ENCODE data around the gene SEMA4B. TPM values are rescaled to one million over a fixed set of nuclear protein-coding genes. Genes with fewer than 3 reads are reported as not detected.
A peak's percentile ranks its signal among the peaks of the same experiment; 100 is the strongest.

SEMA4B gene
- total RNA-seq, 2 donors from 2014 or later: 42.8 to 63.9 TPM

- 0% methylated on average over 17 to 53 of the region's 59 CpGs for WGBS, 2 donors
- Histone ChIP-seq H3K27ac (peak within 1 kb of the TSS; percentile 88 to 95 (median 92)), H3K9me3 (no peaks in the 10 kb centered on the region), H3K4me1 (peaks cover 42% of the 10 kb centered on the region), H3K36me3 (replicated peaks in 1 of 2; ENCODE audit: insufficient read depth in 1 of 2, low read depth in 2 of 2) (no peaks in the 10 kb centered on the region), H3K27me3 (no peaks in the 10 kb centered on the region), H3K4me3 (peak within 1 kb of the TSS; percentile 47 to 60)
- intact Hi-C loops (cut with DNase I): no loop called here
- ATAC-seq (peak; percentile 94), DNase-seq (peak; percentile 87 to 93 (median 90))
- TF ChIP-seq, protein P1, sequence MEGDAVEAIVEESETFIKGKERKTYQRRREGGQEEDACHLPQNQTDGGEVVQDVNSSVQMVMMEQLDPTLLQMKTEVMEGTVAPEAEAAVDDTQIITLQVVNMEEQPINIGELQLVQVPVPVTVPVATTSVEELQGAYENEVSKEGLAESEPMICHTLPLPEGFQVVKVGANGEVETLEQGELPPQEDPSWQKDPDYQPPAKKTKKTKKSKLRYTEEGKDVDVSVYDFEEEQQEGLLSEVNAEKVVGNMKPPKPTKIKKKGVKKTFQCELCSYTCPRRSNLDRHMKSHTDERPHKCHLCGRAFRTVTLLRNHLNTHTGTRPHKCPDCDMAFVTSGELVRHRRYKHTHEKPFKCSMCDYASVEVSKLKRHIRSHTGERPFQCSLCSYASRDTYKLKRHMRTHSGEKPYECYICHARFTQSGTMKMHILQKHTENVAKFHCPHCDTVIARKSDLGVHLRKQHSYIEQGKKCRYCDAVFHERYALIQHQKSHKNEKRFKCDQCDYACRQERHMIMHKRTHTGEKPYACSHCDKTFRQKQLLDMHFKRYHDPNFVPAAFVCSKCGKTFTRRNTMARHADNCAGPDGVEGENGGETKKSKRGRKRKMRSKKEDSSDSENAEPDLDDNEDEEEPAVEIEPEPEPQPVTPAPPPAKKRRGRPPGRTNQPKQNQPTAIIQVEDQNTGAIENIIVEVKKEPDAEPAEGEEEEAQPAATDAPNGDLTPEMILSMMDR (IDR thresholded peaks at IDR 0.05): no peak
- peak; percentile 69 to 89 (median 87) for TF ChIP-seq POLR2A (IDR thresholded peaks at IDR 0.05)
Observed at GRCh38 chr15:90265271-90266060, 64.3 kb downstream of the SEMA4B start, which contains the start of gene NGRN. NGRN (plus strand) TSS chr15:90265672; CDS start chr15:90265713, 41 bp downstream.

DNA sequence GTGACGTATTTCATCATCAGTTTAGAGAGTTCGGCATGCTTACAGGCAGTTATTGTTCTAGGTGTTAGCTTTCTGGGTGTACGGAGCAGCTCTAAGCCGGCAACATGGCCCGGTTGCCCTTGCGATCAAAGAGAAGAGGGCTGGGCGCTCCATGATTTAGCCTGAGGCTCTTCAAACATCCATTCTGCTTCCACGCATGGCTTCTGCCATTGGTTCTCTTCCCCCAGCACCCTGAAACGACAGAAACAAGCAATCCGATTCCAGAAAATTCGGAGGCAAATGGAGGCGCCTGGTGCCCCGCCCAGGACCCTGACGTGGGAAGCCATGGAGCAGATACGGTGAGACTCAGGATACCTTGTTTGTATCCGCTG is 64.9 kb downstream of the SEMA4B start:
- Histone ChIP-seq H3K4me3 (peak overlapping the region; percentile 47 to 60), H3K9me3 (no peaks in the 10 kb centered on the region), H3K36me3 (replicated peaks in 1 of 2; ENCODE audit: insufficient read depth in 1 of 2, low read depth in 2 of 2) (no peaks in the 10 kb centered on the region), H3K27ac (peak overlapping the region; percentile 88 to 95 (median 92)), H3K27me3 (no peaks in the 10 kb centered on the region), H3K4me1 (peaks cover 45% of the 10 kb centered on the region)
- DNase-seq (peak in 2 of 4 donors; percentile 10 to 19), ATAC-seq (peak; percentile 7)
- 0 to 1% methylated on average over 16 of the region's 16 CpGs for whole genome bisulfite sequencing, 2 donors
- intact Hi-C loops (cut with DNase I): no loop called here
- TF ChIP-seq, protein P1 (IDR thresholded peaks at IDR 0.05): no peak
- TF ChIP-seq POLR2A (IDR thresholded peaks at IDR 0.05): no peak

DNA sequence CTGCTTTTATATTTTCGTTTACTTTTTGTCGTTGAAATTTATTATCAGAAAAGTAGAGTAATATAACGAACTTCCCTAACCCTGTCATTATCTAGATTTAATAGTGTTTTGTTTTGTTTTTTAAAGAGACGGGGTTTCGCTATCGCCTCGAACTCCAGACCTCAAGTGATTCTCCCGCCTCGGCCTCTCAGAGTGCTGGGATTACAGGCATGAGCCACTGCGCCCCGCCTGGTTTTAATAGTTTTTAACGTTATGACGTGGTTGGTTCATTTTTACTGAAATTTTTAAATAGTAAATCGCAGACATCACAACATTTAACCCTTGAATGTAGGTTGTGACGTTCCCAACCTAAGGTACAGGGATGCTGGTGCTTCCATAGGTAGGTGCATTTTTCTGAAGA is 65.4 kb downstream of the SEMA4B start:
- peak in 1 of 4 donors; percentile 29 for DNase-seq

DNA sequence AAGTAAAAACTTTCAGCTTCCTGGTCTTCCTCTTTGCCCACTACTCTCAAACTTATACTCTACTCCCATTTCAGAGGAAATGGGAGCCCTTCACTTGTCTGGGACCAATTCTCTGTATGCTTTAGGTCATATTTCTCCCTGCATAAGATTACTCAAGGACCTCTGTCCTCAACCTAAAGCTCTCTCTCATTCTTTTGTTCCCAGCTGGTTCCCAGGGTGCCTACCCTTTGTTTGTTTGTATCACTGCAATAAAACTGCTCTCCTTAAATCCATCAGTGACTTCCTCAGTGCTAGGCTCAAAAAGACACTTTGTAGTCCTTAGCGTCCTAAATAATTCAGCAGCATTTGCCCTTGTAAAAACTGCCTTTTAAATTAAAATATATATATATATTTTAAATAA is 67.3 kb downstream of the SEMA4B start:
- 67 to 70% methylated on average over 1 of the region's 1 CpG for WGBS, 2 donors
- ATAC-seq (no peak), DNase-seq (no peak)
- H3K9me3 ChIP-seq: no peaks in the 10 kb centered on the region
- no peak for TF ChIP-seq POLR2A (IDR thresholded peaks at IDR 0.05)
- TF ChIP-seq, protein P1 (IDR thresholded peaks at IDR 0.05): no peak
- H3K36me3 ChIP-seq (replicated peaks in 1 of 2; ENCODE audit: insufficient read depth in 1 of 2, low read depth in 2 of 2): peaks cover 0 to 3% of the 10 kb centered on the region in 2 donors
- H3K27me3 ChIP-seq: no peaks in the 10 kb centered on the region
- no peak overlapping the region for H3K27ac ChIP-seq
- no peak overlapping the region for H3K4me3 ChIP-seq
- intact Hi-C loops (cut with DNase I): no loop called here
- peaks cover 45% of the 10 kb centered on the region for H3K4me1 ChIP-seq

More for the DNA sequence above, 65.4 kb downstream of the SEMA4B start:
- Histone ChIP-seq H3K27ac (peak overlapping the region in 3 of 4 donors; percentile 88 to 95 (median 94)), H3K27me3 (no peaks in the 10 kb centered on the region), H3K9me3 (no peaks in the 10 kb centered on the region), H3K4me1 (peaks cover 45% of the 10 kb centered on the region), H3K36me3 (replicated peaks in 1 of 2; ENCODE audit: insufficient read depth in 1 of 2, low read depth in 2 of 2) (peaks cover 0 to 3% of the 10 kb centered on the region in 2 donors), H3K4me3 (peak overlapping the region; percentile 47 to 60)
- TF ChIP-seq, protein P1 (IDR thresholded peaks at IDR 0.05): no peak
- TF ChIP-seq POLR2A (IDR thresholded peaks at IDR 0.05): no peak
- ATAC-seq: no peak
- WGBS, 2 donors: 9% methylated on average over 15 of the region's 15 CpGs
- intact Hi-C loops (cut with DNase I): no loop called here

All from body of pancreas (tissue), 4 donors.